Right lobe of liver (tissue), 6 donors: Measurements from ENCODE around the gene PAM16. TPM values are rescaled to one million over a fixed set of nuclear protein-coding genes. Genes with fewer than 3 reads are reported as not detected.

Source experiments
- ATAC-seq, 4 donors: fragments of 200-7000 bp; cut with Tn5 transposase; one replicate each; pipeline ENCODE4 v1.9.1; 2020; ENCODE audit warnings: mild to moderate bottlenecking in 4 of 4, moderate library complexity in 4 of 4
- DNase-seq, 3 donors: peaks; one replicate each; pipeline ENCODE4 v3.0.0-alpha.2; 2020
- H3K27ac ChIP-seq, 3 donors: fragments of 200-600 bp; one replicate each; pipeline ENCODE4 v1.8.0; 2022
- H3K27me3 ChIP-seq, 2 donors: fragments of 200-600 bp; one replicate each; pipeline ENCODE4 v1.8.0; 2022
- H3K36me3 ChIP-seq, 4 donors: fragments of 200-600 bp; sonication (generic) in 1 of 4; one replicate each; pipeline versions ENCODE4 v1.5.1 to v1.8.0; 2017 to 2022; ENCODE audit warnings: control low read depth in 1 of 4
- H3K4me1 ChIP-seq, 4 donors: fragments of 200-600 bp; sonication (generic) in 1 of 4; one replicate each; pipeline versions ENCODE4 v1.5.1 to v1.8.0; 2017 to 2022; ENCODE audit warnings: control low read depth in 1 of 4
- H3K4me3 ChIP-seq, 3 donors: fragments of 200-600 bp; one replicate each; pipeline ENCODE4 v1.8.0; 2022
- H3K9me3 ChIP-seq, 4 donors: fragments of 200-600 bp; sonication (generic) in 1 of 4; one replicate each; pipeline versions ENCODE4 v1.5.1 to v1.8.0; 2017 to 2022; ENCODE audit warnings: control low read depth in 1 of 4
- POLR2A ChIP-seq: fragments of 450-650 bp; IDR thresholded peaks from one replicate; pipeline ENCODE4 v1.6.1; 2017; ENCODE audit warnings: antibody characterized with exemption, mild to moderate bottlenecking
- WGBS: methylation state at CpG from one replicate; pipeline ENCODE4 v1.1.6; 2018; ENCODE audit warnings: low coverage, low lambda C conversion rate; ENCODE audit not compliant: insufficient coverage; ENCODE audit errors: missing lambda C conversion rate; 5-methylcytosine and 5-hydroxymethylcytosine counted together
- intact Hi-C, 2 donors: fragments of 100-400 bp; cut with DNase I; formaldehyde crosslinking; loops; one replicate each; pipeline versions ENCODE4 v1.11.2 to v1.14.1; 2022
- total RNA-seq, 6 experiments: library from RNA; depleted of rRNA in 2 of 6; stranded (reverse); fragments of >200 nt in 2 of 6; fragmentation: NEBNext Ultra II Directional in 3 of 6; extraction: Animal tissue kit (Norgen Biotek cat#: 25700) in 3 of 6; gene quantifications; one replicate each; pipeline versions ENCODE4 v1.1.0 to v1.2.4, GENCODE V29; 2016 to 2023
- TF ChIP-seq, protein P1 (sequence below), 4 donors: fragments of 200-600 bp in 3 of 4; fragments of 450-650 bp in 1 of 4; IDR thresholded peaks; one replicate each; pipeline versions ENCODE4 v1.5.1 to v1.8.0; 2016 to 2022; ENCODE audit warnings: antibody characterized with exemption in 4 of 4, mild to moderate bottlenecking in 2 of 4
- donor health status: DM: no; HTN: yes; CAD: no.
- donor health status: DM: no; HTN: no; CAD: no.
- donor health status: DM: no; HTN: no; CAD: no.
- donor health status: DM: no; HTN: yes; CAD: no.
- donor health status: DM: no; HTN: yes; CAD: no.

Gene PAM16
- total RNA-seq, 6 experiments from 2014 or later: 27.9 to 45.9 (median 32.8) TPM

DNA sequence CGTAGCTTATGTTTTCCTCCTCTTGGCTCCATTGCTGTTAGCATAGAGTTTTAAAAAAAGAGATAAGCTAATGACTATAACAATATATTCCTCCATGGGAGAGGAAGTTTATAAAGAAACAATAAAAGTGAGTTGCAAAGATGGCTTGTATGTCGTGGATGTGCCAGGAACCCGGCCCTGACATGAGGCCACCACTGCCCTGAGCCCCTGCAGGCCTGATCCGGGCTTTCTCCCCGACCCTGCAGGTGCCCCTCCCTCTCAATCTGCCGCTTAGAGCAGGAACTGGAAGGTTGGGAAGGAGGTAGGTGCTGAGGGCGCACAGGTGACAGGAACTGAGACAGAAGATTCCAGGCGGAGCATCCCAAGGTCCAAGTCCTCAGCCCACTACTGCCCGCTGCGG, 11.7 kb downstream of the PAM16 start:
- H3K9me3 ChIP-seq: no peaks in the 10 kb centered on the region
- H3K27me3 ChIP-seq: no peaks in the 10 kb centered on the region
- H3K27ac ChIP-seq: no peak overlapping the region
- H3K36me3 ChIP-seq: peaks cover 0 to 17% (median 7%) of the 10 kb centered on the region in 4 donors
- no peak overlapping the region for H3K4me3 ChIP-seq
- 56% methylated on average over 4 of the region's 10 CpGs for WGBS
- no peak for ATAC-seq
- TF ChIP-seq POLR2A: no peak
- TF ChIP-seq, protein P1, sequence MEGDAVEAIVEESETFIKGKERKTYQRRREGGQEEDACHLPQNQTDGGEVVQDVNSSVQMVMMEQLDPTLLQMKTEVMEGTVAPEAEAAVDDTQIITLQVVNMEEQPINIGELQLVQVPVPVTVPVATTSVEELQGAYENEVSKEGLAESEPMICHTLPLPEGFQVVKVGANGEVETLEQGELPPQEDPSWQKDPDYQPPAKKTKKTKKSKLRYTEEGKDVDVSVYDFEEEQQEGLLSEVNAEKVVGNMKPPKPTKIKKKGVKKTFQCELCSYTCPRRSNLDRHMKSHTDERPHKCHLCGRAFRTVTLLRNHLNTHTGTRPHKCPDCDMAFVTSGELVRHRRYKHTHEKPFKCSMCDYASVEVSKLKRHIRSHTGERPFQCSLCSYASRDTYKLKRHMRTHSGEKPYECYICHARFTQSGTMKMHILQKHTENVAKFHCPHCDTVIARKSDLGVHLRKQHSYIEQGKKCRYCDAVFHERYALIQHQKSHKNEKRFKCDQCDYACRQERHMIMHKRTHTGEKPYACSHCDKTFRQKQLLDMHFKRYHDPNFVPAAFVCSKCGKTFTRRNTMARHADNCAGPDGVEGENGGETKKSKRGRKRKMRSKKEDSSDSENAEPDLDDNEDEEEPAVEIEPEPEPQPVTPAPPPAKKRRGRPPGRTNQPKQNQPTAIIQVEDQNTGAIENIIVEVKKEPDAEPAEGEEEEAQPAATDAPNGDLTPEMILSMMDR (IDR thresholded peaks at IDR 0.05): no peak
- no peaks in the 10 kb centered on the region for H3K4me1 ChIP-seq
- DNase-seq: no peak
- intact Hi-C loops: loop anchor here in 1 of 2 donors (5.0 kb wide), 1 partner anchor 137 kb away; no protein-coding TSS in a partner anchor

DNA sequence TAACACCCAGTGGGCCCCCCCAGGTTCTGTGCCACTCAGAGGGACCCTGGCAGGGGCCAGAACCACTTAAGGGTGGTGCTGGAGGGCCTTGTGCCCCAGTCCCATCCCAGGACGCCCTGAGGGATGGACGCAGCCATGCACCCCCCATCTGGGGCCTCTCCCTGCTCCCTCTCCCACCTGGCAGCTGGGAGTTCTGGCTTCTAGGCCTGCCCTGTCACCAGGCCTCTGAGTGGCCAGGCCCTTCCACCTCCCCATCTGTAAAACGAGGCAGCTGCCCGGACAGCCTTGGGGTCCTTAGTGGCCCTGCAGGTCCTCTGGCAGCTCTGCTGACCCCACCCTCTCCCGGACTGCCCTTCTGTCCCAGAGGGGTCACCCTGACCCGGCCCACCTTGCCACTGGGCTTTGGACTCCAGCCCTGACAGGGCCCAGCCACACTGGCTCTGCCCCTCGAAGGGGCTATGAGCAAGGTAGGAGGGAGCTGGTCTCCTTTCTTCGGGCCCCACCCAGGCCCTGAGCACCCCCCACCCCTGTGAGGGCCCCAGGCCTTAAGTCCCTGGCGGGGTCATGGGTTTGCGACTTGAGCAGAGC, 12.3 kb downstream of the PAM16 start:
- Histone ChIP-seq H3K27me3 (no peaks in the 10 kb centered on the region), H3K36me3 (peaks cover 0 to 17% (median 7%) of the 10 kb centered on the region in 4 donors), H3K4me1 (no peaks in the 10 kb centered on the region), H3K9me3 (no peaks in the 10 kb centered on the region), H3K27ac (no peak overlapping the region), H3K4me3 (no peak overlapping the region)
- peak in 1 of 4 donors; percentile 2 for ATAC-seq
- 73% methylated on average over 3 of the region's 10 CpGs for WGBS
- TF ChIP-seq POLR2A: no peak
- TF ChIP-seq, protein P1 (IDR thresholded peaks at IDR 0.05): no peak
- DNase-seq: peak in 1 of 3 donors; percentile 53
- intact Hi-C loops: loop anchor here in 1 of 2 donors (5.0 kb wide), 1 partner anchor 137 kb away; no protein-coding TSS in a partner anchor

DNA sequence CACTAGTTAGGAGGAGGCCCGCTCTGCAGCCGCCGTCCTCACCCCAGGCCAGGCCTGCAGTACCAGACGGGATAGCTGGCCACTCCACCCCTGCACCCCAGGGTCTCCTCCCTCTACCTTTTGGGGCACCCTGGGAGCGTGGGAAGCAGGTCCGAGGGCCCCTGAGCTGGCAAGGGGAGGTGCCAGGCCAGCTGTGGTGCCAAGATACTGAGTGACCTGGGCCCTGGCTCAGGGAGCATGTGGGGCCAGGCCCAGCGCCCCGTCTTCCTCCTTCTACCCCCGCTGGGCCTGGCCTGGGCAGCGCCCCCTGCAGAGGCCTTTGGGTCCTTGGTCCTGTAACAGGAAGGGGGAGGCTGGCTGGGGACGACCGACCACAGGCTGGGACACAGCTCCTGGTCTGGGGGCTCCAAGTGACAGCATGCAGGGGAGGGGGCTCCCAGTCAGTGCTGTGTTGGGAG, 13.0 kb downstream of the PAM16 start:
- Histone ChIP-seq H3K4me3 (no peak overlapping the region), H3K27ac (no peak overlapping the region), H3K4me1 (no peaks in the 10 kb centered on the region), H3K27me3 (no peaks in the 10 kb centered on the region), H3K9me3 (no peaks in the 10 kb centered on the region), H3K36me3 (peaks cover 0 to 17% (median 7%) of the 10 kb centered on the region in 4 donors)
- no CpG with 5 or more reads among the region's 12 CpGs for WGBS
- intact Hi-C loops: loop anchor here in 1 of 2 donors (5.0 kb wide), 1 partner anchor 136 kb away; no protein-coding TSS in a partner anchor
- DNase-seq (no peak), ATAC-seq (peak in 2 of 4 donors; percentile 2 to 5)
- no peak for TF ChIP-seq POLR2A
- TF ChIP-seq, protein P1 (IDR thresholded peaks at IDR 0.05): no peak

DNA sequence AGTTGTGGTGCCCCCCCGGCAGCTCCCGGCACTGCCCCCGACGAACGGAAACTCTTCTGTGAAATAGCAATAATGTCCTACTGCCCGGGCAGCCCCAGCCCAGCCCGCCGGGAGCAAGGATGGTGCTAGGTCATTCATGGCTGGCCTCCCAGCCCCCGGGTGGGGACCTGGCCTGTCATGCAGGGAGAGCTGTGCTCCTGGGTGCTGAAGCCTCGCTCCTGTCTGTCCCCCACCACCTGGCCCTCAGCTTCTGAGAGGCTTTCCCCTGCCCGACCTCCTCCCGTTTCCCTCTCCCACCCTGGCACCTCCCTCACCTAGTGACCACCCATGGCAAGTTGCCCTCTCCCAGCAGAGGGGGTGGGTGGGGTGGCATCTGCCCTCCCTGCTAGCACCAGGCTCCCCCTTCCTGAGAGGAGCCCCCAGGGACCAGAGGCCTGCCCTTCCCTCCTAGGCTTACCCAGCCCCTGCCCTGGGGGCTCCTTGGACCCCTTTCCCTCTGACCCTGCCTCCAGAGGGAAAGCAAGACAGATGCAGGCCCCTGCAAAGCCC, 13.5 kb downstream of the PAM16 start:
- intact Hi-C loops: loop anchor here in 1 of 2 donors (5.0 kb wide), 1 partner anchor 135 kb away; no protein-coding TSS in a partner anchor
- ATAC-seq (no peak), DNase-seq (no peak)
- Histone ChIP-seq H3K27ac (no peak overlapping the region), H3K4me3 (no peak overlapping the region), H3K27me3 (no peaks in the 10 kb centered on the region), H3K9me3 (no peaks in the 10 kb centered on the region), H3K36me3 (peaks cover 0 to 17% (median 7%) of the 10 kb centered on the region in 4 donors), H3K4me1 (no peaks in the 10 kb centered on the region)
- TF ChIP-seq, protein P1 (IDR thresholded peaks at IDR 0.05): no peak
- no peak for TF ChIP-seq POLR2A
- WGBS: no CpG with 5 or more reads among the region's 12 CpGs
